ENCODE data around the gene TFAP2E. TPM values are rescaled to one million over a fixed set of nuclear protein-coding genes. Genes with fewer than 3 reads are reported as not detected.

The TFAP2E gene
- total RNA-seq, 1 experiment from 2014 or later = 6.1 TPM

DNA sequence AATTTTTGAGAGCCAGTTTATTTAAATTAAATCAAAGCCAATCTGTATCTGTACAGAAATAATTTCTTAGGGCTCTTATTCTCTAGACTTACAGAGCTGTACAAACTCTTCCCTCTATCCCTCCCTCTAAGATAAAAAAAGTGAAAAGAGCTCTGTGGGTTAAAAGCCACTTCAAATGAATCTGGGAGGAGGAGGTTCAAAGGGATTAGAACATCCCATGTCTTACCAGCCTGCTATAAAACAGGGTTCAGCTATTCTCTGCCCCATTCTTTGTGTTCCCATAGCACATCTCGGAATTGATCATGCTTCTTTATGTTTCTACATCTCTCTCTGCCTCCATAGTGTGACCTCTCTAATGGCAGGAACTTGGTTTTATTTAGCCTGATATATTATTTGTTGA lies 35.3 kb upstream of the TFAP2E start (continued):
- TF ChIP-seq, protein P1, sequence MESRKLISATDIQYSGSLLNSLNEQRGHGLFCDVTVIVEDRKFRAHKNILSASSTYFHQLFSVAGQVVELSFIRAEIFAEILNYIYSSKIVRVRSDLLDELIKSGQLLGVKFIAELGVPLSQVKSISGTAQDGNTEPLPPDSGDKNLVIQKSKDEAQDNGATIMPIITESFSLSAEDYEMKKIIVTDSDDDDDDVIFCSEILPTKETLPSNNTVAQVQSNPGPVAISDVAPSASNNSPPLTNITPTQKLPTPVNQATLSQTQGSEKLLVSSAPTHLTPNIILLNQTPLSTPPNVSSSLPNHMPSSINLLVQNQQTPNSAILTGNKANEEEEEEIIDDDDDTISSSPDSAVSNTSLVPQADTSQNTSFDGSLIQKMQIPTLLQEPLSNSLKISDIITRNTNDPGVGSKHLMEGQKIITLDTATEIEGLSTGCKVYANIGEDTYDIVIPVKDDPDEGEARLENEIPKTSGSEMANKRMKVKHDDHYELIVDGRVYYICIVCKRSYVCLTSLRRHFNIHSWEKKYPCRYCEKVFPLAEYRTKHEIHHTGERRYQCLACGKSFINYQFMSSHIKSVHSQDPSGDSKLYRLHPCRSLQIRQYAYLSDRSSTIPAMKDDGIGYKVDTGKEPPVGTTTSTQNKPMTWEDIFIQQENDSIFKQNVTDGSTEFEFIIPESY (IDR thresholded peaks at IDR 0.05; ENCODE audit: extremely low read depth, insufficient replicate concordance, low read length) = no peak
- TF ChIP-seq SIN3A (IDR thresholded peaks at IDR 0.05; ENCODE audit: low read depth) (no peak), FOSL1 (IDR thresholded peaks at IDR 0.05; ENCODE audit: low read depth) (no peak), ZNF274 (IDR thresholded peaks at IDR 0.05; ENCODE audit: low read depth, low read length) (no peak)
- TF ChIP-seq, protein P2, sequence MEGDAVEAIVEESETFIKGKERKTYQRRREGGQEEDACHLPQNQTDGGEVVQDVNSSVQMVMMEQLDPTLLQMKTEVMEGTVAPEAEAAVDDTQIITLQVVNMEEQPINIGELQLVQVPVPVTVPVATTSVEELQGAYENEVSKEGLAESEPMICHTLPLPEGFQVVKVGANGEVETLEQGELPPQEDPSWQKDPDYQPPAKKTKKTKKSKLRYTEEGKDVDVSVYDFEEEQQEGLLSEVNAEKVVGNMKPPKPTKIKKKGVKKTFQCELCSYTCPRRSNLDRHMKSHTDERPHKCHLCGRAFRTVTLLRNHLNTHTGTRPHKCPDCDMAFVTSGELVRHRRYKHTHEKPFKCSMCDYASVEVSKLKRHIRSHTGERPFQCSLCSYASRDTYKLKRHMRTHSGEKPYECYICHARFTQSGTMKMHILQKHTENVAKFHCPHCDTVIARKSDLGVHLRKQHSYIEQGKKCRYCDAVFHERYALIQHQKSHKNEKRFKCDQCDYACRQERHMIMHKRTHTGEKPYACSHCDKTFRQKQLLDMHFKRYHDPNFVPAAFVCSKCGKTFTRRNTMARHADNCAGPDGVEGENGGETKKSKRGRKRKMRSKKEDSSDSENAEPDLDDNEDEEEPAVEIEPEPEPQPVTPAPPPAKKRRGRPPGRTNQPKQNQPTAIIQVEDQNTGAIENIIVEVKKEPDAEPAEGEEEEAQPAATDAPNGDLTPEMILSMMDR (IDR thresholded peaks at IDR 0.05 in 2 of 3, conservative IDR thresholded peaks at IDR 0.05 in 1 of 3; ENCODE audit: borderline replicate concordance in 1 of 3, insufficient read depth in 1 of 3, low read depth in 2 of 3, low read length in 2 of 3) = no peak
- TF ChIP-seq, protein P3, sequence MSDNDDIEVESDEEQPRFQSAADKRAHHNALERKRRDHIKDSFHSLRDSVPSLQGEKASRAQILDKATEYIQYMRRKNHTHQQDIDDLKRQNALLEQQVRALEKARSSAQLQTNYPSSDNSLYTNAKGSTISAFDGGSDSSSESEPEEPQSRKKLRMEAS (IDR thresholded peaks at IDR 0.05) = no peak

DNA sequence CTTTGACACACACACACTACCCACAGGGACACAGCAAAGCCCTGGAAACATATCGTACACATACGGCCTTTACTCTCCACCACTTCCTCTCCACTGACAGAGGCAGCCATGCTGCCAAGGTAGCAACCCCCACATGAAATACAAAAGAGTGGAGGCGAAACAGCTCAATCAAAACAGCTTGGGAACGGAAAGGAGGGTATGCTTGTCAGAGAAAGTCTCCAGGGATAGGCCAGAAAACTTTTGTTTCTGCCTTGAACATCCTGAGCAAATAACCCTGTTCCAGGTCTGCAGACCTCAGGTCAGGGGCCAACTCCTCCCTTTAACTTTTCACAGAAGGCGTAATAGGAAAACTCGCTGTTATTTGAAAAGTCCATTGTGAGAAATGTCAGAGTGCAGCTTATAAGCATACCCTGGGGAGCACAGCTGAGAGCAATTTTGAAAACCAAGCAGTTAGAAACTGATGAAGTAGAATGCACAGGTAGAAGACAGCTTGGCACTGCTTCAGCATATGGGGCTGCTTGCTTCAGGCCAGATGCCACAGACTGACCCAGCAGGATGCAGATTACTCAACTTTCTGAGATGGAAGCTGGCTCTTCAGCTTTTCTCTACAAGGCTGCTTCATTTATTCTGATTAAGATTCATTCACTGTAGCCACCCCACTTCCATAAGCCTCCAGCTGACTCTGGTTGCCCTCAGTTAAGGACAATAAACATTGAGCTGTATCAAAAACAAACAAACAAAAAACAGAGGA lies 33.9 kb upstream of the TFAP2E start:
- RAD21 ChIA-PET (ENCODE audit: low non-redundant PET in 1 of 2, low total read pairs in 2 of 2, uncharacterized antibody in 2 of 2, unreplicated experiment in 2 of 2) = no interaction called here
- Histone ChIP-seq H3K27me3 (ENCODE audit: insufficient read depth, low read length) (no peaks in the 10 kb centered on the region), H3K79me2 (ENCODE audit: insufficient read depth, low read length) (peaks cover 16% of the 10 kb centered on the region; the same call in 1 of the 2 replicates), H3K9me2 (ENCODE audit: insufficient read depth) (no peaks in the 10 kb centered on the region), H3K4me3 (replicated peaks in 1 of 2; ENCODE audit: low read depth in 1 of 2, low read length in 2 of 2) (no peak overlapping the region), H3K9me3 (ENCODE audit: control insufficient read depth in 1 of 2, insufficient read depth in 1 of 2, low read depth in 1 of 2, low read length in 2 of 2) (no peaks in the 10 kb centered on the region), H2AFZ (ENCODE audit: low read depth, low read length, poor library complexity, severe bottlenecking) (no peak overlapping the region), H4K20me1 (ENCODE audit: insufficient read depth) (no peaks in the 10 kb centered on the region), H3K9ac (ENCODE audit: low read length) (no peak overlapping the region), H3K27ac (ENCODE audit: low read depth, low read length) (no peak overlapping the region), H3K4me1 (ENCODE audit: control insufficient read depth in 1 of 2, insufficient read depth in 2 of 2, low read length in 2 of 2) (no peaks in the 10 kb centered on the region), H3K36me3 (ENCODE audit: control insufficient read depth in 1 of 2, insufficient read depth in 2 of 2, low read length in 2 of 2) (peaks cover 0 to 2% of the 10 kb centered on the region in 2 experiments; a peak in 1 of 4 replicates), H3K4me2 (ENCODE audit: low read length) (no peak overlapping the region)
- intact Hi-C loops (cut with micrococcal nuclease) = no loop called here
- POLR2A ChIA-PET = no interaction called here
- ATAC-seq (no peak), DNase-seq (ENCODE audit: low read depth, low spot score) (no peak)
- CTCF ChIA-PET = no interaction called here
- no TSS peak for BruUV-seq (replicated peaks)
- TF ChIP-seq FOSL1 (IDR thresholded peaks at IDR 0.05; ENCODE audit: low read depth) (no peak), CEBPB (IDR thresholded peaks at IDR 0.05; ENCODE audit: low read depth) (no peak), ZNF274 (IDR thresholded peaks at IDR 0.05; ENCODE audit: low read depth, low read length) (no peak), SIN3A (IDR thresholded peaks at IDR 0.05; ENCODE audit: low read depth) (no peak), TCF7L2 (IDR thresholded peaks at IDR 0.05; ENCODE audit: borderline replicate concordance, extremely low read depth, insufficient read depth, insufficient read length) (no peak), POLR2AphosphoS5 (IDR thresholded peaks at IDR 0.05; ENCODE audit: low read depth, low read length) (no peak), RAD21 (IDR thresholded peaks at IDR 0.05; ENCODE audit: low read depth) (no peak), SP1 (IDR thresholded peaks at IDR 0.05; ENCODE audit: low read depth) (no peak), SRF (IDR thresholded peaks at IDR 0.05; ENCODE audit: low read depth) (no peak)
- TF ChIP-seq, protein P2 (IDR thresholded peaks at IDR 0.05 in 2 of 3, conservative IDR thresholded peaks at IDR 0.05 in 1 of 3; ENCODE audit: borderline replicate concordance in 1 of 3, insufficient read depth in 1 of 3, low read depth in 2 of 3, low read length in 2 of 3) = no peak
- TF ChIP-seq, protein P1 (IDR thresholded peaks at IDR 0.05; ENCODE audit: extremely low read depth, insufficient replicate concordance, low read length) = no peak
- TF ChIP-seq, protein P4, sequence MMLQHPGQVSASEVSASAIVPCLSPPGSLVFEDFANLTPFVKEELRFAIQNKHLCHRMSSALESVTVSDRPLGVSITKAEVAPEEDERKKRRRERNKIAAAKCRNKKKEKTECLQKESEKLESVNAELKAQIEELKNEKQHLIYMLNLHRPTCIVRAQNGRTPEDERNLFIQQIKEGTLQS (IDR thresholded peaks at IDR 0.05) = no peak

Measured in HCT116 (cell line).